Measurements from ENCODE around the gene ACTN2.
A peak's percentile ranks its signal among the peaks of the same experiment; 100 is the strongest.

The ACTN2 gene

DNA sequence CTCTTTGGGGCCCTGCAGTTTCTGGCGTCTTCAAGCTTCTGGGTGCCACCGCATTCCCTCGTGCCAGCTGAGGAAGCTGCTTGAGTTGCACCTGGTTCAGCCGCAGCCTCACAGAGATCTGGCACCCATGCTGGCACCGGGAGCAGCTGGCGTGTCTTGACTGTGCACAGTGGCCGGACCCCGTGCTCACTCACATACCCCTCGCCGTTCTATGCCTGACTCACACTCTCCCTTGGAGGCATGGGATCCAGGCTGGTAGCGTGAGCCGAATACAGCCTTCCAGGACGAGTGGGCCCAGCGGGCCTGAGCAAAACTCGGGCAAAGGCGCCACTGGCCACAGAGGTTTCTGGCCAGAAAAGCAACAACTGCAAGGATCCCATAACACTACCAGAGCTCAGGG lies 100.2 kb downstream of the ACTN2 start:
- peak in 1 of 2 experiments; percentile 16 for DNase-seq

DNA sequence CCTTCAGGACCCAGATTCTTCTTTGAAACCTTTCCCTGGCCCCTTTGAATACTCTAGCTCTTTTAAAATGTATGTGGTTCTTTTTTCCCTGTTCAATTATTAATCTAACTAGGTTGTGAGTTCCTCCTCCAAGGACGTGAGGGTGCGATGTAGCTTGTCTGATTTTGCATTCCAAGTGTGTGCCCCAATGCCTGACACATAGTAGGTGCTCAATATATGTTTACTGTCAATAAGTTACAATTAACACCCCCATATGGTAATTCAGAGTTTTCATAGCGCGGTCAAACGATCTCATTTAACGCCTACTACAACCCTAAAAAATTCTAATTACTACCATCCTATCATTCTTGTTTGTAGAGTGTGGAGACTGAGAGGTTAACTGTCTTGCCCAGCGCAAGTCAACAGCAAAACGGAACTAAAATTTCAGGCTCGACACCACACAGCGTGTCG lies 108.3 kb downstream of the ACTN2 start:
- no peak for DNase-seq

DNA sequence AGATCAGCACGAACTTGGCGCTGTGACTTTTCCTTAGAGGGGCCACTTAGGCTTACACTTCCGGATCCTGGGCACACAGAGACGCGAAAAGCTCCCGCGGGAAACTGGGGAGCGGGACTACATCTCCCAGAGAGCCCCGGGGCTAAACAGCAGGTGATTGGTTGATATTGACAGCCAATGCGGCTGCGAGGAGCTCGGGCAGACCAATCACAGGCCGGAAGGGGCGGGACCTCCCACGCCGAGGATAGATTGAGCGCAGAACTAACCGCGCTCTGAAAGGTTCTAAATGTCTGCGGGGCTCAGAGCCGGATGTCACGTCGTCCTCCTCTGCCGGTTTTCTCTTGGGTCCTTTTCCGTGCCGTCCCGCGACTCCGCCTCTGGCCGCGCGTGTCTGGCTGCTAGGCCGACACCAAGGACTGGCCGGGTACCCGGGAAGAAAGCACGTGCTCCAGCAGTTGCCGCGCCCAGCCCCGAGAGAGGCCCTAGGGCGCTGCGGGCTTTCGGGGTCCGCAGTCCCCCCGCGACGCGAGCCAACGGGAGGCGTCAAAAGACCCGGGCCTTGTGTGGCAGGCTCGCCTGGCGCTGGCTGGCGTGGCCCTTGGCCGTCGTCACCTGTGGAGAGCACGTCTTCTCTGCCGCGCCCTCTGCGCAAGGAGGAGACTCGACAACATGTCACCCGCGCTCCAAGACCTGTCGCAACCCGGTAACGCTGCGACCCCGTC lies 108.9 kb downstream of the ACTN2 start, which contains the start of gene MTR:
Gene MTR, plus strand, starts transcription at position 258 of the 722 bp plus-strand sequence. Its CDS starts 412 bp downstream, at position 670.
- peak; percentile 98 to 99 for DNase-seq

DNA sequence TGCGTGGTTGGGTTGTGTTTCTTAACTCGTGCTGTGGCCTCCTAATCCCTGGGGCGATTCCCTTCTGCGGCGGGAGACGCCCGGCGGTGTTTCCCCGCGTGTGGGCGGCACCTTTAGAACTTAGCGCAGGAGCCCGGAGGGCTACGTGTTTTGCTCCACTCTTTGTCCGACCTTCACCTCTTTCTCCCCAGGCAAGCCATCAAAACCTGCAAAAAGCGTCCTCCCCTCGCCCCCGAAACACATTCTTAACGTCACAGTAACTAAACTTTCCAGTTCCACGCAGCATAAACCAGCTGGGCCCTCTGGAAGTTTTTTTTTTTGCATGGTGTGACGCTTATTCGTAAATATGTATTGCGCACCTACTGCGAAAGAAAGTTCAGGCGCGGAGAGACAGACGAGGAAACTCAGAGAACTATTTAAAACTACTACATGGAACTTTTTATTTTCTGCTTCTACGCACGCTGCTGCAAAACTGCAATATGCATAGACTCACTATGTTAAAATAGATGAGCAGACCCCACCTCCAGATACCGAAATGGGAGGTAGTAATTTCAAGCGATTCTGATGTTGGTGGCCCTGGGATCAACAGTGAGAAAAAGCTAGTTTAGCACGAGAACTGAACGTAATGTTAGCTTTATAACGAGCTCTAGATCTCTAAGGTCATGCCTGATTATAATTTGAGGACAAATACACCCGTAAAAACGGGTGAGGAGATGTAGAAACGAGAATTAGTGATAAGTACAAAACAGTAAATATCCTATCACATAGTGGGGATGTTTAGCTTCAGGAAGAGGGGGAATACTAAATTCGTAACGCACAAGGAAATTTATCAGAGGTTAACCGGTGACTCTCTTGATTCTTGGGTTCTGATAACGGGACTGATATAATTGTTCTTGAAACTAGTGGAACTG lies 109.7 kb downstream of the ACTN2 start:
- DNase-seq: no peak

DNA sequence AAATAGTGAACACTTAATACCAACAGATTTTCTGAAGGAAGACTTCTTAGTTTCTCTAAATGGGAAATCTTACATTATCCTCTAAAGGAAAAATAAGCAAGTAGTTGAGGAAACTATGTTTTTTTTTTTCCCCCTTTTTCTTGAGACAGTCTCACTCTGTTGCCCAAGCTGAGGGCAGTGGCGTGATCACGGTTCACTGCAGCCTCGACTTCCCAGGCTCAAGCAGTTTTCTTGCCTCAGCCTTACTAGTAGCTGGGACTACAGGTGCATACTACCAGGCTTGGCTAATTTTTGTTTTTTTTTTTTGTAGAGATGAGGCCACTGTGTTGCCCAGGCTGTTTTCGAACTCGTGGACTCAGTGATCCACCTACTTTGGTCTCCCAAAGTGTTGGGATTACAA lies 112.7 kb downstream of the ACTN2 start:
- no peak for DNase-seq

GRCh38 chr1:236800002-236800620 lies 113.8 kb downstream of the ACTN2 start:
- DNase-seq: no peak

DNA sequence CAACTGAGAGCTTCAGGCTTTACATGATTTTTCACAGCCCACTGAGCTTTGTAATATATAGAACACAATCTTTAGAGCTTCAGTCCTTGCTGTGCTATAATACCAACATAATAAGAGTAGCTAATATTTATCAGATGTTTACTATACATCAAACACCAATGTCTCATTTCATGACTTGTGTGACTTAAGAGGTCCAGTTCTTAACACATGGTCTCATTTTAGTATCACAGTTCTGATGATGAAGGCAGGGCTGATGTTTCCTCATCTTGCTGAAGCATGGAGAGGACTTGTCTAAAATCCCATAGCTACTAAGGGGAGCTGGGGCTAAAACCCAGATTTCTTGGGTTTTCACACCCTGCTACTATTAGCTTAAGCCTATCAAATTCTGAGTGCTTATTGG lies 114.3 kb downstream of the ACTN2 start:
- DNase-seq: no peak

DNA sequence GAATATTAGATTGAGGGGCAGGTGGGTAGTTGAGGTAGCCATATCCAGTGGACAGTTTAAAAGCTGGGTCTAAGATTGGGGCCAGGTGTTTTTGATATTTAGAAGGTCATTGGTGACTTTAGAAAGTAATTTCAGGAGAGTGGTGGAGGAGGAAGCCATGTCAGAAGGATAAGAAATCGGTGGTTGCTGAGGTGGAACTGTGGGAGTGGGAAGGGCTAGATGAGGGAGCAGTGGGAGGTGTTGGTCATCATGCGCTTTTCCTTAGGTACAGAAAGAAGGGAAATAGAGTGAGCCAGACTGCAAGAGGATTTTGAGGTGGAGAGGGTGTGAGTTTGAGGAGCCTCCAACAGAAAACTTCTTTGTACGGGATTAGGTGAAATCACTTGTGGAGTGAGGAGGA lies 116.0 kb downstream of the ACTN2 start:
- no peak for DNase-seq

DNA sequence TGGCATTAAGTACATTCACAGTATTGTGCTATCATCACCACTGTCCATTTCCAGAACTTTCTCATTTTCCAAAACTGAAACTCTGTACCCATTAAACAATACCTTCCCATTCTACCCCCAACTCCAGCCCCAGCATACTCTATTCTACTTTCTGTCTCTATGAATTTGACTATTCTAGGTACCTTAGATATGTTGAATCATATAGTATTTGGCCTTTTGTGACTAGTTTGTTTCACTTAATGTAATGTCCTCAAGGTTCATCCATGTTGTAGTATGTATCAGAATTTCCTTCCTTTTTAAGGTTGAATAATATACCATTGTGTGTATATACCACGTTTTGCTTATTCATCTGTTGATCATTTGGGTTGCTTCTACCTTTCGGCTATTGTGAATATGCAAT lies 120.3 kb downstream of the ACTN2 start:
- DNase-seq: no peak

DNA sequence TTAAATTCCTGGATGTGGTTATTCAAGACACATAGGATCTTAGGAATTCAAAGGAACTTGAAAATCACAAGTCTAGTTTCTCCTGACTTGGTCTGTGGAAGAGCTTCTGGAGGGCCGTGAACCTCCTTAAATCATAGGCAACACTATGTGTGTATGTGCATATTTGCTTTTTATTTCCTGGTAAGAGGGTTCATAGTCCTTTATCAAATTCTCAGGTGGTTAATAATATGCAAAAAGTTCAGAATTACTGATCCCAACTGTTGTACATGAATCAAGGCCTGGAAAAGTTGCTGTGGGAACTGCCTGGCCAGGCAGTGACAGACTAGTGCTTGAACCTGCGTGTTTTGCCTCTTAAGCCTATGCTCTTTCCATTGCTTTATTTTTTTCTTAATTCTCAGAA lies 121.7 kb downstream of the ACTN2 start:
- DNase-seq: no peak

GRCh38 chr1:236808564-236809130 lies 122.3 kb downstream of the ACTN2 start:
- no peak for DNase-seq

- no peak for DNase-seq
Observed at GRCh38 chr1:236809148-236809547, 122.8 kb downstream of the ACTN2 start.

- no peak for DNase-seq
Observed at GRCh38 chr1:236810018-236810417, 123.7 kb downstream of the ACTN2 start.

DNA sequence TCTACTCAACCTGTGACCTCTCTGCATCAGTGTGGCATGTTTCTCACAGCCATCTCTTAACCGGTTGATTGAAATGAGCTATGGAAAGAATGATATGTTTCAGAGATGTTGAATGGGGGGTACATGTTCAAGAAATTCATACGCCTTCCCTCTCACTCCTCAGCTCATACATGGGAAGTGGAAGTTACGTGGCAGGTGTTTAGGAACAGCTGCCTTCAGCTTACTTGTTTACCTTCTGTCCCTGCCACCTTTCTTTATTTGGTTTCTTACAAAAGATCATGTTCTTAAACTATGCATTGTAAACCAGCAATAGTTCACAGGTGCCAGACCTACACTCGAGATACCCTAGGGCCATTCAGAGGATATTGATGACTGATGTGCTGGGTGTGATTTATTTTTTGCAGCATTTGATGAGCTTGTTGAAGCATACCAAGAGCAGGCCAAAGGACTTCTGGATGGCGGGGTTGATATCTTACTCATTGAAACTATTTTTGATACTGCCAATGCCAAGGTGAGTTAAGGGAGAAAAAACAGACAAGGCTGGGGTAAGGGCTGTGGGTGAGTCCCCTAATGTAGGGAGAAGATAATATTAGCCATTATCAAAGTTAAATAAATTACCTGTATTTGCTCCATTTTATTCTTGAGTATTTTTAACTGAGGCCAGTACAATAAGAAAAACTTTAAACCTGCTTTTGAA lies 126.2 kb downstream of the ACTN2 start:
- DNase-seq: no peak
